ENCODE data around the gene FAM187B.
"Not testable (repeated sequence)": the region's sequence is repeated elsewhere in the genome, so short reads cannot be mapped to it uniquely, and the experiment has no call there.

DNA sequence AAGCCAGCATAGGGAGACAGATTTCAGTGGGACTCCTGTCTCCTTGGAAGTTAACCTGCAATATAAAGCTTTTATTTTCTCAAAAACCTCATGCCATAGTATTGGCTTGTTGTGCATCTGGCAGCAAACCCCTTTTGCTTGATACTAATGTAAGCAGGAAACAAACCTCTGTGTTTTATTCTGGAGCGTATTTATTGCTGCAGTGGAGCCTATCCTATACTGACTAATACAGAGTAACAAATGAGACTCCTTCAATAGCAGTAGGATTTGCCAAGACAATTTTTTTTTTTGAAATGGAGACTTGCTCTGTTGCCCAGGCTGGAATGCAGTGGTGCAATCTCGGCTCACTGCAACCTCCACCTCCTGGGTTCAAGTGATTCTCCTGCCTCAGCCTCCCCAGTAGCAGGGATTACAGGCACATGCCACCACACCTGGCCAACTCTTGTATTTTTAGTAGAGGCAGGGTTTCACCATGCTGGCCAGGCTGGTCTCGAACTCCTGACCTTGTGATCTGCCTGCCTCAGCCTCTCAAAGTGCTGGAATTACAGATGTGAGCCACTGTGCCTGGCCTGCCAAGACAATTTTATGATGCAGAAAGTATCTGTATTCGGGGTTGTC, 7.5 kb downstream of the FAM187B start:
- TF ChIP-seq, protein P1, sequence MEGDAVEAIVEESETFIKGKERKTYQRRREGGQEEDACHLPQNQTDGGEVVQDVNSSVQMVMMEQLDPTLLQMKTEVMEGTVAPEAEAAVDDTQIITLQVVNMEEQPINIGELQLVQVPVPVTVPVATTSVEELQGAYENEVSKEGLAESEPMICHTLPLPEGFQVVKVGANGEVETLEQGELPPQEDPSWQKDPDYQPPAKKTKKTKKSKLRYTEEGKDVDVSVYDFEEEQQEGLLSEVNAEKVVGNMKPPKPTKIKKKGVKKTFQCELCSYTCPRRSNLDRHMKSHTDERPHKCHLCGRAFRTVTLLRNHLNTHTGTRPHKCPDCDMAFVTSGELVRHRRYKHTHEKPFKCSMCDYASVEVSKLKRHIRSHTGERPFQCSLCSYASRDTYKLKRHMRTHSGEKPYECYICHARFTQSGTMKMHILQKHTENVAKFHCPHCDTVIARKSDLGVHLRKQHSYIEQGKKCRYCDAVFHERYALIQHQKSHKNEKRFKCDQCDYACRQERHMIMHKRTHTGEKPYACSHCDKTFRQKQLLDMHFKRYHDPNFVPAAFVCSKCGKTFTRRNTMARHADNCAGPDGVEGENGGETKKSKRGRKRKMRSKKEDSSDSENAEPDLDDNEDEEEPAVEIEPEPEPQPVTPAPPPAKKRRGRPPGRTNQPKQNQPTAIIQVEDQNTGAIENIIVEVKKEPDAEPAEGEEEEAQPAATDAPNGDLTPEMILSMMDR (IDR thresholded peaks at IDR 0.05; ENCODE audit: insufficient read depth, low read length) = not testable (repeated sequence)
- TF ChIP-seq POLR2AphosphoS5, GABPA (IDR thresholded peaks at IDR 0.05; ENCODE audit: low read depth): not testable (repeated sequence)
- TF ChIP-seq, protein P2, sequence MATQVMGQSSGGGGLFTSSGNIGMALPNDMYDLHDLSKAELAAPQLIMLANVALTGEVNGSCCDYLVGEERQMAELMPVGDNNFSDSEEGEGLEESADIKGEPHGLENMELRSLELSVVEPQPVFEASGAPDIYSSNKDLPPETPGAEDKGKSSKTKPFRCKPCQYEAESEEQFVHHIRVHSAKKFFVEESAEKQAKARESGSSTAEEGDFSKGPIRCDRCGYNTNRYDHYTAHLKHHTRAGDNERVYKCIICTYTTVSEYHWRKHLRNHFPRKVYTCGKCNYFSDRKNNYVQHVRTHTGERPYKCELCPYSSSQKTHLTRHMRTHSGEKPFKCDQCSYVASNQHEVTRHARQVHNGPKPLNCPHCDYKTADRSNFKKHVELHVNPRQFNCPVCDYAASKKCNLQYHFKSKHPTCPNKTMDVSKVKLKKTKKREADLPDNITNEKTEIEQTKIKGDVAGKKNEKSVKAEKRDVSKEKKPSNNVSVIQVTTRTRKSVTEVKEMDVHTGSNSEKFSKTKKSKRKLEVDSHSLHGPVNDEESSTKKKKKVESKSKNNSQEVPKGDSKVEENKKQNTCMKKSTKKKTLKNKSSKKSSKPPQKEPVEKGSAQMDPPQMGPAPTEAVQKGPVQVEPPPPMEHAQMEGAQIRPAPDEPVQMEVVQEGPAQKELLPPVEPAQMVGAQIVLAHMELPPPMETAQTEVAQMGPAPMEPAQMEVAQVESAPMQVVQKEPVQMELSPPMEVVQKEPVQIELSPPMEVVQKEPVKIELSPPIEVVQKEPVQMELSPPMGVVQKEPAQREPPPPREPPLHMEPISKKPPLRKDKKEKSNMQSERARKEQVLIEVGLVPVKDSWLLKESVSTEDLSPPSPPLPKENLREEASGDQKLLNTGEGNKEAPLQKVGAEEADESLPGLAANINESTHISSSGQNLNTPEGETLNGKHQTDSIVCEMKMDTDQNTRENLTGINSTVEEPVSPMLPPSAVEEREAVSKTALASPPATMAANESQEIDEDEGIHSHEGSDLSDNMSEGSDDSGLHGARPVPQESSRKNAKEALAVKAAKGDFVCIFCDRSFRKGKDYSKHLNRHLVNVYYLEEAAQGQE (IDR thresholded peaks at IDR 0.05; ENCODE audit: insufficient replicate concordance, low read depth) = not testable (repeated sequence)

Measured in HL-60 (cell line).